Gastrocnemius medialis (tissue), 4 donors: ENCODE results near the gene ASAP3. TPM values are rescaled to one million over a fixed set of nuclear protein-coding genes. Genes with fewer than 3 reads are reported as not detected.
A peak's percentile ranks its signal among the peaks of the same experiment; 100 is the strongest.
"Not testable (repeated sequence)": the region's sequence is repeated elsewhere in the genome, so short reads cannot be mapped to it uniquely, and the experiment has no call there.

Source experiments
- ATAC-seq, 2 donors: fragments of 150-250 bp; one replicate each; pipeline ENCODE4 v1.9.1; 2016
- DNase-seq, 2 donors: peaks; one replicate each; pipeline ENCODE4 v3.0.0-alpha.2; 2019
- H3K27ac ChIP-seq, 4 donors: fragments of 200-600 bp; sonication (generic); 1 replicate in 1 of 4; 2 replicates in 3 of 4; pipeline ENCODE4 v1.5.1; 2016 to 2018; ENCODE audit warnings: mild to moderate bottlenecking in 2 of 4, moderate library complexity in 1 of 4
- H3K27me3 ChIP-seq, 3 donors: fragments of 200-600 bp; sonication (generic) in 2 of 3; 1 replicate in 1 of 3; 2 replicates in 2 of 3; pipeline versions ENCODE4 v1.5.1 to v1.6.0; 2016 to 2019; ENCODE audit warnings: mild to moderate bottlenecking in 1 of 3, moderate library complexity in 1 of 3
- H3K36me3 ChIP-seq, 2 donors: fragments of 200-600 bp; sonication (generic) in 1 of 2; one replicate each; pipeline ENCODE4 v1.5.1; 2017 to 2018
- H3K4me1 ChIP-seq, 2 donors: fragments of 200-600 bp; sonication (generic) in 1 of 2; one replicate each; pipeline ENCODE4 v1.5.1; 2016 to 2017; ENCODE audit warnings: mild to moderate bottlenecking in 2 of 2
- H3K4me3 ChIP-seq, 4 donors: fragments of 200-600 bp; sonication (generic) in 3 of 4; 1 replicate in 1 of 4; 2 replicates in 3 of 4; pipeline ENCODE4 v1.5.1; 2016 to 2019; ENCODE audit warnings: mild to moderate bottlenecking in 2 of 4
- H3K9me3 ChIP-seq, 3 donors: fragments of 200-600 bp; sonication (generic) in 2 of 3; 1 replicate in 1 of 3; 2 replicates in 2 of 3; pipeline ENCODE4 v1.5.1; 2016 to 2019
- POLR2A ChIP-seq, 2 donors: fragments of 450-650 bp; IDR thresholded peaks; one replicate each; pipeline ENCODE4 v1.6.1; 2017; ENCODE audit warnings: antibody characterized with exemption in 2 of 2, mild to moderate bottlenecking in 2 of 2, moderate library complexity in 2 of 2
- in situ Hi-C, 4 donors: fragments of 200-750 bp; cut with MboI; loops; one replicate each; pipeline versions ENCODE4 v1.15.0 to v1.8.0; 2017; ENCODE audit warnings: low sequenced_read_pairs in 4 of 4
- intact Hi-C: fragments of 100-400 bp; cut with DNase I; formaldehyde crosslinking; loops from one replicate; pipeline ENCODE4 v1.15.1; 2023; ENCODE audit warnings: low total_unique reads
- total RNA-seq, 4 donors: library from RNA; depleted of rRNA; stranded (reverse); fragments of >200 nt; gene quantifications; one replicate each; pipeline versions ENCODE4 v1.1.0 to v1.2.3, GENCODE V29; 2016
- TF ChIP-seq, protein P1 (sequence below), 5 experiments: fragments of 450-650 bp in 3 of 5; fragments of 200-600 bp in 2 of 5; sonication (generic) in 2 of 5; IDR thresholded peaks in 4 of 5; conservative IDR thresholded peaks in 1 of 5; 1 replicate in 4 of 5; 2 replicates in 1 of 5; pipeline ENCODE4 v1.5.1; 2016 to 2019; ENCODE audit warnings: antibody characterized with exemption in 5 of 5, mild to moderate bottlenecking in 3 of 5, moderate library complexity in 3 of 5

ASAP3 gene
- total RNA-seq, 4 donors from 2014 or later, result 55.5 to 129 (median 93.2) TPM

DNA sequence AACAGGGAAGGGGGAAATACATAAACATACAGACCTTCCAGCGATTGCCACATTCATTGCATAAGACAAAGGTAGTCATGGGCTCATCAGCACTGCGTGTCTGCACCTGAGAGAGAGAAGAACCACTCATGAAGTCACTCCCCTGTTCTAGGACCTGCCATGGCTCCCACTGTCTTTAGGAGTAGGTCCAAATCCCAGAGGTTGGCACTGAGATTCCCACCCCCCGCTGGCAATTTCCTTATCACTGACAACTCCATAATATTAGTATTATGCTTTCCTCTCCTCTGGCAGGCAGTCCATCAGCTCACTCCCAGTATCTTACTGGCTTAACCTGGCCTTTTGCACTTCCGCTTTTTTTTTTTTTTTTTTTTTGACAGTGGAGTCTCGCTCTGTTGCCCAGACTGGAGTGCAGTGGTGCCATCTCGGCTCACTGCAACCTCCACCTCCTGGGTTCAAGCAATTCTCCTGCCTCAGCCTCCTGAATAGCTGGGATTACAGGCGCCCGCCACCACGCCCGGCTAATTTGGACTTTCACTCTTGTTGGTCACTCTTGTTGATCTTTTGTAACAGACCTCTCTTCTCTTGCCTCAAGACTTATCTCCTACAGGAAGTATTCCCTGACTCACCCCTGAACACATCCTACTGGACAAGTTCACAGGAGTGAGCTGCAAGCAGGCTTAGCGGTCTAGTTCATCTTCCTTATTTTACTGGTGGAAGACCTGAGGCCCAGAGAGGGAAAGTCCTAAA, 99.5 kb downstream of the ASAP3 start:
- Histone ChIP-seq H3K4me1 (peaks cover 5 to 14% of the 10 kb centered on the region in 2 donors), H3K36me3 (peaks cover 0 to 29% of the 10 kb centered on the region in 2 donors), H3K27ac (peak overlapping the region in 3 of 4 donors; percentile 36 to 72 (median 66)), H3K27me3 (no peaks in the 10 kb centered on the region), H3K9me3 (no peaks in the 10 kb centered on the region), H3K4me3 (no peak overlapping the region)
- intact Hi-C loops, result no loop called here
- no peak for TF ChIP-seq POLR2A (IDR thresholded peaks at IDR 0.05)
- TF ChIP-seq, protein P1, sequence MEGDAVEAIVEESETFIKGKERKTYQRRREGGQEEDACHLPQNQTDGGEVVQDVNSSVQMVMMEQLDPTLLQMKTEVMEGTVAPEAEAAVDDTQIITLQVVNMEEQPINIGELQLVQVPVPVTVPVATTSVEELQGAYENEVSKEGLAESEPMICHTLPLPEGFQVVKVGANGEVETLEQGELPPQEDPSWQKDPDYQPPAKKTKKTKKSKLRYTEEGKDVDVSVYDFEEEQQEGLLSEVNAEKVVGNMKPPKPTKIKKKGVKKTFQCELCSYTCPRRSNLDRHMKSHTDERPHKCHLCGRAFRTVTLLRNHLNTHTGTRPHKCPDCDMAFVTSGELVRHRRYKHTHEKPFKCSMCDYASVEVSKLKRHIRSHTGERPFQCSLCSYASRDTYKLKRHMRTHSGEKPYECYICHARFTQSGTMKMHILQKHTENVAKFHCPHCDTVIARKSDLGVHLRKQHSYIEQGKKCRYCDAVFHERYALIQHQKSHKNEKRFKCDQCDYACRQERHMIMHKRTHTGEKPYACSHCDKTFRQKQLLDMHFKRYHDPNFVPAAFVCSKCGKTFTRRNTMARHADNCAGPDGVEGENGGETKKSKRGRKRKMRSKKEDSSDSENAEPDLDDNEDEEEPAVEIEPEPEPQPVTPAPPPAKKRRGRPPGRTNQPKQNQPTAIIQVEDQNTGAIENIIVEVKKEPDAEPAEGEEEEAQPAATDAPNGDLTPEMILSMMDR (IDR thresholded peaks at IDR 0.05 in 4 of 5, conservative IDR thresholded peaks at IDR 0.05 in 1 of 5), result no peak
- in situ Hi-C loops, result no loop called here
- no peak for DNase-seq
- ATAC-seq, result no peak

DNA sequence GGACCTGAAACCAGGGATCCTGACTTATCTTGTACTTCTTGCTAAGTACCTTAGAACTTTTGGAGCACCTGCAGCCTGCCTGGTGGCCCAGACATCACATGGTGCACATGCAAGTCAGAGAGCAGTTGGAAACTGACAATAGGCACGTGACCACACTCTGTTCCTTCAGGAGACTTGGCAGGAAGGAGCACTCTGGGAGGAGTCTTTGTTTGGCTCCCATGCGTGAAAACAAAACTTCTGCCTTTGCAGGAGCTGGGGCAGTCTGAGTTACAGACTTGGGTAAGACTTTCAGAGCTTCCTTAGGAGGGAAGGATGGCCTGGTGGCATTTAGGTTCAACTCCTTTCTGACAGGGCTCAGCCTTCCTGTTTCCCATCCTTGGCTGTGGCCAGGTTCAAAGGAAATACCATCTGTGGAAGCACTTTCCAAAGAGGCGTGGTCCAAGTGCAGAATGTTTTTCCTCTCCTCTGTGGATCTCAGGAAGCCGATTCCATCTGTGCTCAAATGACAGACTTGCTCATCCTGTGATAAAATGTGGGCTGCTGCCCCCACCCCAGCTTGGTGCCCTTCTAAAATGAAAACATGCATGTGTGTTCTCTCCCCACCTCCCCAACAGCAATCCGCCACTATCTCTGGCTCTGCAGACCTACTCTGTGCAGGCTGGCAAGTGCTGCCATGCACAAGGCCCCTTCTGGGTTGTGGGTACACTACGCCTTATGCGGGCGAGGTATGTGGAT, 100.2 kb downstream of the ASAP3 start:
- Histone ChIP-seq H3K36me3 (peaks cover 0 to 29% of the 10 kb centered on the region in 2 donors), H3K4me3 (no peak overlapping the region), H3K9me3 (no peaks in the 10 kb centered on the region), H3K27ac (peak overlapping the region in 3 of 4 donors; percentile 36 to 72 (median 66)), H3K27me3 (no peaks in the 10 kb centered on the region), H3K4me1 (peaks cover 5 to 14% of the 10 kb centered on the region in 2 donors)
- intact Hi-C loops, result no loop called here
- TF ChIP-seq, protein P1 (IDR thresholded peaks at IDR 0.05 in 4 of 5, conservative IDR thresholded peaks at IDR 0.05 in 1 of 5), result no peak
- no peak for TF ChIP-seq POLR2A (IDR thresholded peaks at IDR 0.05)
- ATAC-seq (peak; percentile 77 to 78), DNase-seq (peak in 1 of 2 donors; percentile 56)
- in situ Hi-C loops, result no loop called here

DNA sequence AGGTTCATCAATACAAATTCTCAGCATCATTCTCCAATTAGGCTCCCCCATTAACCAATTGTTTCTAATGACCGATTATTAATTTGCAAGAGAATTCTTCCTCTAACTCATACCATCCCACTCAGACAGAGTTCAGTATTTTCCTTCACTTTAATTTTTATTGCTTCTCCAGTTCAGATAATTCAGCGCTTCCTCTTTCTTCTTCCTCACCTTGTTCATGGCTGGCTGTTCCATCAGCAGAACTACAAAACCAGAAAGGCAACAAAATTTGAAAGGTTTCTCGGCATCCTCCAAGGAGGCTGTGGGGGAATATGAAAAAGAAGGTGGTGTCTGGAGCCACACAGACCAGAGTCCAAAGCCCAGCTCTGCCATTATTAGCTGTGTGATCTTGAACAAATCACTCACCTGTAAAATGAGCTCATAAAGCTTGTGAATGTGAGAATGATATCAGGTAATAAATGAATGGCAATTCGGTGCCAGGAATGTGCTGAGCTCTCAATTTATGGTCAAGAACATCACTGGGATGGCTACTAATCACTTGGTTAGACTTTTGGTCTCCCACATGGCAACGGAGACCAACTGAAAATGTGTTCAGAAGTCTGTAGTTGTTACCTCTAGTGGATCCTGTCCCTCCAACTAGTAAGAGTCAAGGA, 102.6 kb downstream of the ASAP3 start:
- H3K27ac ChIP-seq, result peak overlapping the region in 2 of 4 donors; percentile 22 to 50
- DNase-seq, result no peak
- intact Hi-C loops, result no loop called here
- peaks cover 8 to 19% of the 10 kb centered on the region in 2 donors for H3K4me1 ChIP-seq
- TF ChIP-seq, protein P1 (IDR thresholded peaks at IDR 0.05 in 4 of 5, conservative IDR thresholded peaks at IDR 0.05 in 1 of 5), result no peak
- TF ChIP-seq POLR2A (IDR thresholded peaks at IDR 0.05), result no peak
- in situ Hi-C loops, result no loop called here
- H3K36me3 ChIP-seq, result peaks cover 0 to 25% of the 10 kb centered on the region in 2 donors
- H3K9me3 ChIP-seq, result no peaks in the 10 kb centered on the region
- no peaks in the 10 kb centered on the region for H3K27me3 ChIP-seq
- no peak for ATAC-seq
- H3K4me3 ChIP-seq, result no peak overlapping the region

DNA sequence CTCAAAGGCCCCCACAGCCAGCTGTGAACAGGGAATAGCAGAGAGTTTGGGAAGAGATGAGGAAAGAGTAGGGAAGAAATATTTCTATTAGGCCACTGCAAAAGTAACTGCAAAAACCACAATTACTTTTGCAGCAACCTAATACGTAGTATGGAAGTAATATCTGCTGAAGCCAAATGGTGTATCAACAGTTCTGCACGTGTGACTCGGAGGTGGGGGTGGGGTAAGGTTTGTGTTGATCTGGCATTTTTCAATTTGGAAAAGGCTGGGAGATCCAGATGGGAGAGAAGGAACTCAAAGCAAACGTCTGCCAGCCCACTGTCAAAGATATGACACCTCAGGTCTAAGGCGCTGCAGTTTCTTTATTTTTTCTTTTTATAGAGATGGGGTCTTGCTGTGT, 103.3 kb downstream of the ASAP3 start:
- in situ Hi-C loops, result no loop called here
- Histone ChIP-seq H3K27ac (peak overlapping the region in 2 of 4 donors; percentile 22 to 50), H3K36me3 (peaks cover 0 to 25% of the 10 kb centered on the region in 2 donors)

DNA sequence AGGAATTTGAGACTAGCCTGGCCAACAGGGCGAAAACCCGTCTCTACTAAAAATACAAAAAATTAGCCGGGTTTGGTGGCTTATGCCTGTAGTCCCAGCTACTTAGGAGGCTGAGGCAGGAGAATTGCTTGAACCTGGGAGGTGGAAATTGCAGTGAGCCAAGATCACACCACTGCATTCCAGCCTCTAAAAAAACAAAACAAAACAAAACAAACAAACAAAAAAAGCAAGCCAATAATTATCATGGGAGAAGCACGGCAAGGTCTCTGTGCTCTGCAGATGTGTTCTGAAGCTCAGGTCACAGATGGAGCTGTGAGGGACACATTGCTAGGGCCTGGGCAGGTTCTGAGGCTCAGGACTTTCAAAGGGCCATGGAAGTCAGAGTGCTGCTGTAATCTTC, 103.7 kb downstream of the ASAP3 start:
- in situ Hi-C loops, H3K4me3 ChIP-seq, DNase-seq, ATAC-seq, H3K27me3 ChIP-seq, H3K9me3 ChIP-seq, intact Hi-C loops: not testable (repeated sequence)
- Histone ChIP-seq H3K27ac (peak overlapping the region in 2 of 4 donors; percentile 22 to 50), H3K4me1 (peaks cover 8 to 19% of the 10 kb centered on the region in 2 donors), H3K36me3 (peaks cover 0 to 25% of the 10 kb centered on the region in 2 donors)

More for the DNA sequence above, 103.3 kb downstream of the ASAP3 start:
- H3K9me3 ChIP-seq, result no peaks in the 10 kb centered on the region
- intact Hi-C loops, result no loop called here
- no peak for TF ChIP-seq POLR2A (IDR thresholded peaks at IDR 0.05)
- TF ChIP-seq, protein P1 (IDR thresholded peaks at IDR 0.05 in 4 of 5, conservative IDR thresholded peaks at IDR 0.05 in 1 of 5), result no peak
- H3K27me3 ChIP-seq, result no peaks in the 10 kb centered on the region
- DNase-seq, result no peak
- no peak for ATAC-seq
- no peak overlapping the region for H3K4me3 ChIP-seq
- H3K4me1 ChIP-seq, result peaks cover 8 to 19% of the 10 kb centered on the region in 2 donors
